ENCODE results near the gene NINJ1.

Gene NINJ1

DNA sequence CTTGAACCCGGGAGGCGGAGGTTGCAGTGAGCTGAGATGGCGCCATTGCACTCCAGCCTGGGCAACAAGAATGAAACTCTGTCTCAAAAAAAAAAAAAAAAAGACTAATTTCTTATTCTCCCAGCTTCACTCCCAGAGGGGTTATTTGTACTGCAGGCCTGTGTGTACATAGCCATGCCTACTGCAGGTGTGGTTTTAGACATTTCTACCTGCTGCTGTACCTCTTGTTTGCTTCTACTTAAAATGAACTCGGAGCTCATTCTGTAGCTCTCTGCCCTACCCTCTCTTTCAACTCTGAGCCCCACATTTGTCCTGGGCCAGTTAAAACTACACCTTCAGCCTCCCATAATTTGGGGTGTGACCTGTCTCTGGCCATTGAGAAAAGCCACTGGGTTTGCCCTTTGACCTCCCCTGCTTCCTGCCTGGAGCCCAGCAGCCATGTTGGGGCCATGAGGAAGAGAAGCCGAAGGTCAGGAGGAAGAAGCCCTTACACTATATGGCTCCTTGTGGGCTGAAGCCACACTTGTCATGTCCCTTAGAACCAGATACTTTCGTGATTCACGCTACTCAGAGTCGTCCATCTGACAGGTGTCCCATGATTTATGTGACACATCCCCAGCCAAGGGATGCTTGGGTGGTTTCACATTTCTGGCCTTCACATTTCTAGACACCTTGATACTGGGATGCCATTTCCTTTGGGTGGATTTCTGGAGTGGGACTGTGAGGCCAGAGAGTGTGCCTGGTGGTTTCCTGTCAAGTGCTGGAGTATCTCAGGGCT, 47.4 kb downstream of the NINJ1 start:
- DNase-seq, result no peak

DNA sequence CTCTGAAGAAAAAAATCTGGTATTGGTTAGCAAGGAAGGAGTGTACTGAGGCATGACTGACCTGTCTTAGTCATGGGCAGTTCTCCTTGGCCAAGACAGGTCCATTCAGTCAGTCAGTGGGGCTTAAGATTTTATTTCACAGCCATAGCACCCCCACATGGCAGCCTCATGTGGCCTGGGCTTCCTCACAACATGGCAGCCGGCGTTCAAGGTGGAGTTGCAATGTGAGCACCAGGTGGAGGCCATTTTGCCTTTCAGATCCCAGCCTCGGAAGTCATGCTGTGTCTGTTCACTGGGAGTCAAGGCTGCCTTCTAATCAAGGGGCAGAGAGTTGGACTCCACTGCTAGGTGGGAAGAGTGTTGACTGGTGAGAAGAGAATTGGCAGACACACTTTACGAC, 48.4 kb downstream of the NINJ1 start:
- DNase-seq, result no peak

DNA sequence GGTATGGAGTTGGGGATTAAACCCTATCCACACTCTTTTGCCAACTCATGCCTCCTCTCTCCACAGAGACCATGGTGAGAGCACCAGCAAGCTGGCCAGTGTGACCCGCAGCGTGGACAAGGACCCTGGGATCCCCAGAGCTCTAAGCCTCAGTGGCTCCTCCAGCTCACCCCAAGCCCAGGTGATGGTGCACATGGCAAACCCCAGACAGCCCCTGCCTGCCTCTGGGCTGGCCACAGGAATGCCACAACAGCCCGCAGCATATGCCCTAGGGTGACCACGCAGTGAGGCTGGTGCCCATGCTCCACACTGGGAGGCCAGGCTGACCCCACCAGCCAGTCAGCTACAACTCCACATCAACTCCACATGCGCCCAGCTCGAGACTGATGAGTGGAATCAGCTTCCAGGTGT, 49.6 kb downstream of the NINJ1 start:
- DNase-seq, result no peak

DNA sequence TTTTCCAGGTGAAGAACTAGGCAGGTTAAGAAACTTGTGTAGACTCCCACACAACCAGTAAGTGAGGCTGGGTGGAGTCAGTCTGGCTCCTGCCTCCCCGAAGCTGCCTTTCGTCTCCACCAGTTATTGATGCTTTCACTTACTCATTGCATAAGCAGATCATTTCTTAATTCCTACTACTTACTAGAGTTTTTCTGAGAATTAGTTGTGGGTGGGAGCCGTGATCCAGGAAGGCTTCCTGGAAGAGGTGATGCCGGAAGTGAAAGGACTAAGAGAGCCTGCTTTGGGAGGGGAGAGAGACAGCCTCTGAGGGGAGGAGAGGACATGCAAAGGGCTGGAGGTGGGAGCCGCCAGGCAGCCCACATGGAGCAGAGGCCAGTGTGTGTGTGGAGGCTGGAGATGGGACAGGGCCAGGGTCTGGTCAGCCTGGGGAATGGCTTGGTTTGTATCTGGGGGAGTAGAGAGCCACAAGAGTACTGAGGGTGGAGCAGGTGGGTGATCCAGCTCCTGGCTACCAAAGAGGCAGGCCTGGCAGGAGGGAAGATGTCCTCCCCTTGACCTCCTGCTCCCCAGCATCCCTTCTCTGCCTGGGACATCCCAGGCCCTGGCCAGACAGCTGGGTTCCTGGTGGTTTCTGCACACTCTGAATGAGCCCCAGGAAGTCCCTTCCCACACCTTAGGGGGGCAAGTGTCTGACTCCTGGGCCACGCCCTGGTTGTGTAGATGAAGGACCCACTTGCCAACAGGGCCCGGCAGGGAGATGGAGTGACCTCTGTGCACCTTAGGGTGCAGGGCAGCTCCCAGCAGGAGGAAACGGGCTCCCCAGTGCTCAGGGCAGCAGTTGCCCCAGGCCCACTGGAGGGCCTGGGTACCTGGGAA, 50.2 kb downstream of the NINJ1 start:
- DNase-seq, result no peak

DNA sequence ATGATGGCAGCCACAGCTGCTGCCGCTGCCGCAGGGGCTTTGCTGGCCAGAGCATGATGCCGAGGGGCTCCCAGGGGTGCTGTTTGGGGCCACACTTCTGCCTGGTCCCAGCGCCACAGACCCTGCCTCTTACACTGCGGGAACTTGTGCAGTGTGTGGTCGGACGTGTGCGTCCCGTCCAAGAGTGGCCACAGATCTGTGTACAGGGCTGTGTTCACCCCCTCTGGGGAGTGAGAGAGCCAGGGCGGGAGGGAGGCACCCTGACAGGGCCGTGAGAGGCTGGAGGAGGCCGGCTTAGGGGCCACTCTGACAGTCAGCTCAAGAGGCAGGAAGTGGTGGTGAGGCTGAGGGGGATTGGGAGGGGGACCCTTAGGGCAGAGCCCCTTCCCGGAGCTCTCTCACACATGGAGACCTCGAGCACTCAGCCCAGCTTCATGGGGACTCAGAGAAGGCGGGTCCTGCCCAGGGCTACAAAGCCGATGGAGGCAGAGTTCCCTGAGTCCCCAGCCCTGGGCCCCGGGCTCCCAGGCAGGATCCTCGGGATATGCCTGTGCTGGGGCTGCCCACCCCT, 51.1 kb downstream of the NINJ1 start:
- no peak for DNase-seq

DNA sequence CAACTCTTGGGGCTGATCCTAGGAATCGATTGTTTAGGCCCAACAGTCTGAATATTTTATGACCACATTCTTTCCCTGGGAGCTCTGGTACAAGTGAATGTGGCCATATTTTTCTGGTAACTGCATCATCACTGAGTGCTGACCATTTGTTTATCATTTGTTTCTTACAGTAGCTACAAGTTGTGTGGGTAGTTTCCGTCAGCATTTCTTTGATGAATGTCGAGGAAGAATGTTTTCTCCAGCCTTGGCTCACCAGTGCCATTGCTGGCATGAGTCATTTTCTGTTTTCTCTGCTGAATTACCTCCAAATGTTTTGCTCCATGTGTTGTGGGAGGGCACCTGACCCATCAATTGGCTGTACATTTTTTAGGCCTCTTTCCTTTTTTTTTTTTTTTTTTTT, 52.1 kb downstream of the NINJ1 start:
- DNase-seq, result no peak

DNA sequence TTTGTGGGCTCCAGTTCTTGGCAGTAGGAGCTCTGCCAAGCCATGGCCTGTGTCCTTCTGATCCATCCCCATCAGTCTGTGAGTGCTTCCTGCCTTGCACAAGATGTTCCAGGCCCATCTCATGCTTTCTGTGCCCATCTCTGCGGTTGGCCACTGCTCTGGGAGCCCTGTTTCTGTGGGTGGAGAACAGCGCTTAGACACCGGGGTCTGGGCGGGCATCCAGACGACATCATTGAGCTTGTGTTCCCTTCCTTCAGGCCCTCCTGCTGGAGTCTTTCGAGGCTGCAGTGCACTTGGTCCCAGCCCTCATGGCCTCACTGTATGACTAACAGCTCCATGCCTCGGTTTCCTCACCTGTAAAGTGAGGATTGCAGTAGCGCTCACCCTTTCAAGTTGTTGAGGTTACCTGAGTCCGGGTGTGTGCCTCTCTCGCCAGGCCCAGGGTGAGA, 52.9 kb downstream of the NINJ1 start:
- no peak for DNase-seq

DNA sequence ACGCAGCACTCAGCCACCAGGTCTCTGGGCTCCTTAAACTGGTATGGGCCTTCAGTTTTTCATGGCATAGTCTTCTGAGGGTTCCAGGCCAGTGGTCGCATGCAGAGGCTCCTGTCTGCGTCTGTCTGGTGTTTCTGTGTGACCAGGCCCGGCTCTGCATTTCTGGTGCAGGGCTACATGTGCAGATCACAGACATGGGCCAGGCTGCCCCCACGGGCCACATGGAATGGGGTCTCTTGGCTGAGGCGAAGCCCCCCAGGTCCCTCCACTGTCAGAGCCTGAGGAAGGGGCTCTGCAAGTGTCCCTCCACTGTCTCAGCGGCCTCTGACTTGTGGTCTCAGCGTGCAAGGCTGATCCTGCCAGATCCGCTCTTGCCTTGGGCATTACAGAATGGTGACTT, 53.6 kb downstream of the NINJ1 start:
- DNase-seq, result no peak

DNA sequence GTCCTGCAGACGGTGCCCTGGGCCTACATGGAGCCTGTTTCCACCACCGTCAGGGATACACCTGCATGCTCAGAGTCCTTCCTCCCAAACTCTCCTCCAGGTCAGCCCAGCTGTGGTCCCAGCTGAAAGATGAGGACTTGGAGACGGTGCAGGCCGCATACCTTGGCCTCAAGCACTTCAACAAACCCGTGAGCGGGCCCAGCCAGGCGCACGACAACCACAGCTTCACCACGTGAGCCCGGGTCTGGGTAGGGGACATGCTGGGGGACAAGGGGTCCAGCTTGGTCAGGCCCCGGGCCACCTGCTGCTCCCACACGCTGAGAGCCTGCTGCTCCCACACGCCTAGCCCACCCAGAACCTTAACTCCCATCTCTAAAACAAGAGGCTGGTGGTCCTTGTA, 54.7 kb downstream of the NINJ1 start:
- DNase-seq, result no peak

DNA sequence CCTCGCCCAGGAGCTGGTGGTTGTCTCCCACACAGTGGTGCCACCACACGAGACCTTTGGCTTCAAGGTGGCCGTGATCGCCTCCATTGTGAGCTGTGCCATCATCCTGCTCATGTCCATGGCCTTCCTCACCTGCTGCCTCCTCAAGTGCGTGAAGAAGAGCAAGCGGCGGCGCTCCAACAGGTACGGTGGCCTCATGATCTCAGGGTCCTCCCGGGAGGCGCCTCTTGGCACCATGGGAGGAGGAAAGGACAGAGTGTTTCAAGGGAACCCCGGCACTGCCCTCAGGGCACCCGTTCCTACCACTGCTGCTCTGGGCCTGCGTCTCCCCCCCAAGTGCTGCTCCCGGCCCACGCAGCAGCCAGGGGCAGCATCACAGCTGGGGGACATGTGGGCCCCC, 56.2 kb downstream of the NINJ1 start:
- no peak for DNase-seq

DNA sequence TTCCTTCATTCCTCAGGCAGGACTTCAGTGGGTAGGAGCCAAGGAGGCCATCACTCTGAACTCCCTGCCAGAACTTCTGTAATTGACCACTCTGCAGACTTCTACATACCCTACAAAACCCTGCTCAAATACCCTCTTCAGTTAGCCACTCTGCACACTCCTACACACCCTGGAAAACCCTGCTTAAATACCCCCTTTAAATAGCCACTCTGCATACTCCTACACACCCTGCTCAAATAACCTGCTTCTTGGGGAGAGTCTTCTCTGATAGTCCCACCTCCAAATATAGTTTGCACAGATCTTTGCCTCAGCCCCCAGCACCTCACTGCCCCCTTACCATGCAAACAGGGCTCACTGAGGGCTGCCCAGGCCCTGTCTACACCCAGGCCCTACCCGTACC, 56.7 kb downstream of the NINJ1 start:
- DNase-seq, result no peak

DNA sequence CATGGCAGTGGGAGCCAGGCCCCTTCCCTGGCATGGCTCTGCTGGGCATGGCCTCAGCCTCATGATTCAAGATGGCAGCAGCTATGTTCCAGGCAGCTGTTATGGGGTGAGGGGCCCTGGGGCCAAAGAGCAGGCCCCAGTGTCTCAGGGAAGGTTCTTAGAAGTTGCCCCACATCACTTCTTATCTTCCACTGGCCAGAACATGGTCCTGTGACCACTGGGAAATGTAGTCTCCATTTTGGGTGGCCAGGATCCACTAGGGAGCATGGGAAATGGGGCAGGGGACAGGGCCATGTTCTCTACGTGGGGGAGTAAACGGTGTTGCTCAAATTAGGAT, 57.3 kb downstream of the NINJ1 start:
- no peak for DNase-seq

DNA sequence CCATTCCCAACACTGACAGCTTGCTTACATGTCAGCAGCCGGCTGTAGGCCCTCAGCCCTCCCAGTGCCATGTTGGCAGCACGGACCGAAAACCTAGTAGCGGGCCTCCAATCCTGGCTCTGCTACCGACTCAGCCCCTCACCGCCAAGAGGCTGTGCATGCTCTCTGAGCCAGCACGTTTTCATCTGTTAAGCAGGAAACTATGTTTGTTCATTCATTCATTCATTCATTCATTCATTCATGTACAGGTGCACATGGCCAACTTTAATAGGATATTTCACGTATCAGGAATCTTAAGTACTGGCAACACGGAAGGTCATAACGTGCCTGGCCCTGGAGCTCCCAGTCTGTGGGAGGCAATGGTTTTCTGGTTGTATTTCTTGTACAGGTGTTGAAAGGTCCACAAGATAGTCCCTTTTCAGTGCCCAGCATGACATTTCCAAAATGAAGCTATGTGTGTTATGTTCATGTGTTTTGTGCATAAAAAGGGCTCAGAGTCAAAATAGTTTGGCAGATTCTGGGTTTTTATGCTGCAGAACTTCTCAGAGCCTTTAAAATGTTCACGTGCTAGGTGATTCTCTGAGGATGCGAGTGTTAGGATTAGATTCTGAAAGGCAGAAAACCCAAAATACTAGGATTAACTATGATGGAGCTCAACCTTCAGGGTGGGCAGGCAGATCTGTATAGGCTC, 57.8 kb downstream of the NINJ1 start:
- no peak for DNase-seq

DNA sequence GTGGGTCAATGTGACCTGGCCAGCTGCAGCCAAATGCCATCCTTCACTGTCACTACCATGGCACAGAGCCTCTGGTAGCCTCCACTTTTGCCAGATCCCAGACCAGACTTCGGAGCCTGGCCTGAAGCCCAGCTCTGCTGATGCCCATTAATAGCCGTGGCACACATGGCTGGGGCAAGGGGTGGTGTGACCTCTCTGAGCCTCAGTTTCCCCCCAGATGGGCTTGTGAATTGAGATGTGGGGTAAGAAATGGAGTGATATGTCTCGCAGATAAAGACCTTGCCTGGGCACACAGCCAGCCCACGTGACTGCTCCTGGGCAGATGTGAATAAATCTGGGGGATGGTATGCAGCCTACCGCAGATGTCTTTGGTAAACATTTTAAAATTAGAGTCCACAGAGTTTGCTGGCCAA, 61.7 kb downstream of the NINJ1 start:
- DNase-seq, result no peak
